Panc1 (cell line): ENCODE measurements around the gene SHKBP1.

Experiments used
- CTCF ChIP-seq: fragments of 450-650 bp; IDR thresholded peaks from 2 replicates; pipeline ENCODE4 v1.5.1; 2017; ENCODE audit warnings: mild to moderate bottlenecking
- POLR2AphosphoS5 ChIP-seq: IDR thresholded peaks from 2 replicates; pipeline ENCODE4 v1.6.1; 2012; ENCODE audit warnings: mild to moderate bottlenecking, low read depth, low read length, moderate library complexity

- TF ChIP-seq POLR2AphosphoS5 (no peak), CTCF (peak; percentile 79)
Measured at GRCh38 chr19:40549007-40549708, 27.5 kb upstream of the SHKBP1 start.
